ENCODE results near the gene MPRIP. TPM values are rescaled to one million over a fixed set of nuclear protein-coding genes. Genes with fewer than 3 reads are reported as not detected.

MPRIP gene
- total RNA-seq, 1 donor from 2014 or later, result 345 TPM

DNA sequence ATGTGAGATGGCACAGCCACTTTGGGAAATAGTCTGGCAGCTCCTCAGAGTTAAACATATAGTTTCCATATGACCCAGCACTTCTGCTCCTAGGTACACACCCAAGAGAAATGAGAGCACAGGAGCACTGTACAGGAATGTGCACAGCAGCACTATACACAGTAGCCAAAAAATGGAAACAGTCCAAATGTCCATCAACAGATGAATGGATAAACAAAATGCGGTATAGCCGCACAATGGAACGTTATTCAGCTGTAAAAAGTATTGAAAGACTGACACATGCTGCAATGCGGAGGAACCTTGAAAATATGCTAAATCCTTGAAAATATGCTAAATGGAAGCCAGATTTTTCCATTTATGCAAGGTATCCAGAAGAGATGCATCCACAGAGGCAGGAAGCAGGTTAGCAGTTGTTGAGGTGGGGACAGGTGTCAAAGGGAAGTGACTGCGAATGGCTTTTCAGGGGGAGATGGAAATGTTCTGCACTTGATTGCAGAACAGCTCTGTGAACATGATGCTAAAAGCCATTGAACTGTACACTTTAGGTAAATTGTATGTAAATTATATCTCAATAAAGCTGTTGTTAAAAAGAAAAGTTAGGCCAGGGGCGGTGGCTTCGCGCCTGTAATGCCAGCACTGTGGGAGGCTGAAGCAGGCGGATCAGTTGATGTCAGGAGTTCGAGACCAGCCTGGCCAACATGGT, 80.7 kb downstream of the MPRIP start:
- Mint-ChIP-seq H3K36me3 (ENCODE audit: low read depth) (no peaks in the 10 kb centered on the region), H3K9me3 (ENCODE audit: low read depth) (no peaks in the 10 kb centered on the region), H3K4me1 (ENCODE audit: low read depth) (peaks cover 70% of the 10 kb centered on the region), H3K4me3 (ENCODE audit: unreplicated experiment) (no peak overlapping the region), H3K27me3 (ENCODE audit: low read depth) (no peaks in the 10 kb centered on the region), H3K27ac (ENCODE audit: unreplicated experiment) (no peak overlapping the region)
- DNase-seq (ENCODE audit: low spot score), result peak; percentile 29
- TF ChIP-seq, protein P1, sequence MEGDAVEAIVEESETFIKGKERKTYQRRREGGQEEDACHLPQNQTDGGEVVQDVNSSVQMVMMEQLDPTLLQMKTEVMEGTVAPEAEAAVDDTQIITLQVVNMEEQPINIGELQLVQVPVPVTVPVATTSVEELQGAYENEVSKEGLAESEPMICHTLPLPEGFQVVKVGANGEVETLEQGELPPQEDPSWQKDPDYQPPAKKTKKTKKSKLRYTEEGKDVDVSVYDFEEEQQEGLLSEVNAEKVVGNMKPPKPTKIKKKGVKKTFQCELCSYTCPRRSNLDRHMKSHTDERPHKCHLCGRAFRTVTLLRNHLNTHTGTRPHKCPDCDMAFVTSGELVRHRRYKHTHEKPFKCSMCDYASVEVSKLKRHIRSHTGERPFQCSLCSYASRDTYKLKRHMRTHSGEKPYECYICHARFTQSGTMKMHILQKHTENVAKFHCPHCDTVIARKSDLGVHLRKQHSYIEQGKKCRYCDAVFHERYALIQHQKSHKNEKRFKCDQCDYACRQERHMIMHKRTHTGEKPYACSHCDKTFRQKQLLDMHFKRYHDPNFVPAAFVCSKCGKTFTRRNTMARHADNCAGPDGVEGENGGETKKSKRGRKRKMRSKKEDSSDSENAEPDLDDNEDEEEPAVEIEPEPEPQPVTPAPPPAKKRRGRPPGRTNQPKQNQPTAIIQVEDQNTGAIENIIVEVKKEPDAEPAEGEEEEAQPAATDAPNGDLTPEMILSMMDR (IDR thresholded peaks at IDR 0.05), result no peak

DNA sequence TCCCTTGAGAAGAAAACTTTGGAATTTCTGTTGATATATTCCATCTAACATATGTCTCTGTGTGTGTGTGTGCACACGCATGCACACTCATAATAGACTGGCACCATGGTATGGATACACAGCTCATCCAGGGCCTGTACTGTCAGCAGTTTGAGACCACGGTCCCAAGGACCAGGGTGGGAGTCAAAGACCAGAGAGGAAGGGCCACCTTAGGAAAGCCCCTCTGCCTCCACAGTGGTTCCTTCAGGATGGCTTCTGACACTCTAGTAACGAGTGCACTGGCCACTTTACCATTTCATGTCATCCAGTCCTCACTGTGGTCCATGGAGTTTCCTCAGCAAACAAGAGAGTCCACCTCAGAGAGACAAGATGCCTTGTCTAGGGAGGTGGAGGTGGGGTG, 82.1 kb downstream of the MPRIP start:
- H3K27me3 Mint-ChIP-seq (ENCODE audit: low read depth), result no peaks in the 10 kb centered on the region
- no peaks in the 10 kb centered on the region for H3K9me3 Mint-ChIP-seq (ENCODE audit: low read depth)
- peaks cover 60% of the 10 kb centered on the region for H3K4me1 Mint-ChIP-seq (ENCODE audit: low read depth)
- TF ChIP-seq, protein P1 (IDR thresholded peaks at IDR 0.05), result no peak
- no peak overlapping the region for H3K27ac Mint-ChIP-seq (ENCODE audit: unreplicated experiment)
- no peak overlapping the region for H3K4me3 Mint-ChIP-seq (ENCODE audit: unreplicated experiment)
- DNase-seq (ENCODE audit: low spot score), result peak; percentile 10
- peaks cover 2% of the 10 kb centered on the region for H3K36me3 Mint-ChIP-seq (ENCODE audit: low read depth)

DNA sequence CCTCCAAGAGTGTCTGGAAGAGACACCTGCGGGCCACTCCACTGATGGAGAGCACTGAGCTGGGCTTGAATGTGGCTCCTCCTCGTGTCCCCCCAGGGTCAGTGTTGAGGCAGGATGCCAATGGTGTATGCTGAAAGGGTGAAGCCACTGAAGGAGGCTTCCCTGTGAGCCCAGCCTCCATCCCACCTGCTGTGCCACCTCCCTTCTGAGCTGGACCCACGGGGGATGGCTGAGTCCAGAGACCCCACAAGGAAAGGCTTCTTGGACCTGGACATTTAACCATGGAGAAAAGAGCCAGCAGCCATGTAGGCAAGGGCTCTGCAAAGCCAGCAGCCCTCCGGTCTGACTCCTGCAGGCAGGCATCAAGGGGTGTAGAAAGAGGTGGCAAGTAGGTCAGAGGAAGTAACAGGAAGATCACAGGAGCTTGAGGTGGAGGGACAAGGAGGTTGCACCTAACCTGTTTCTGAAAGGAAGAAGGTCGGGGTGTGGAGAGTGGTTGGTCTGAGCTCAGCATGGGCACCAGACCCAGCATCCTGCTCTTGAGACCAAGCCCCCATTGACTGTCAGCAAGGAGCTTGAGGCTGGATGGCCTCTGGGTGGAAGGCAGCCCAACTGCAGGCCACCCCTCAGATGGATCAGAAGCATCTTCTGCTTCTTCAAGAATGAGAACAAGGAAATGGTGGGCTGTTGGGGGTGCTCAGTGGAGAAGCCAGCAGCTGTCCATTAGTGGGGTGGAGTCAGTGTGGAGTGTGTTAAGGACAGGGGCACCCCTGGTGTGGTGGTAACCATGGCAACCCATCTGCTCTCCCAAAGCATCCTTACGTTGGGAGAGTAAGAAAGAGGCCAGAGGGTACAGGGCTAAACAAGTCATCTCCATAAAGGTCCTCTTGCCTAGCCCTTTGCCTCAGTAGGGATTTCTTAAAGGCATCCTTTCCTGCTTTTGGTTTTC, 83.2 kb downstream of the MPRIP start:
- H3K27ac Mint-ChIP-seq (ENCODE audit: unreplicated experiment), result peak overlapping the region; percentile 46

DNA sequence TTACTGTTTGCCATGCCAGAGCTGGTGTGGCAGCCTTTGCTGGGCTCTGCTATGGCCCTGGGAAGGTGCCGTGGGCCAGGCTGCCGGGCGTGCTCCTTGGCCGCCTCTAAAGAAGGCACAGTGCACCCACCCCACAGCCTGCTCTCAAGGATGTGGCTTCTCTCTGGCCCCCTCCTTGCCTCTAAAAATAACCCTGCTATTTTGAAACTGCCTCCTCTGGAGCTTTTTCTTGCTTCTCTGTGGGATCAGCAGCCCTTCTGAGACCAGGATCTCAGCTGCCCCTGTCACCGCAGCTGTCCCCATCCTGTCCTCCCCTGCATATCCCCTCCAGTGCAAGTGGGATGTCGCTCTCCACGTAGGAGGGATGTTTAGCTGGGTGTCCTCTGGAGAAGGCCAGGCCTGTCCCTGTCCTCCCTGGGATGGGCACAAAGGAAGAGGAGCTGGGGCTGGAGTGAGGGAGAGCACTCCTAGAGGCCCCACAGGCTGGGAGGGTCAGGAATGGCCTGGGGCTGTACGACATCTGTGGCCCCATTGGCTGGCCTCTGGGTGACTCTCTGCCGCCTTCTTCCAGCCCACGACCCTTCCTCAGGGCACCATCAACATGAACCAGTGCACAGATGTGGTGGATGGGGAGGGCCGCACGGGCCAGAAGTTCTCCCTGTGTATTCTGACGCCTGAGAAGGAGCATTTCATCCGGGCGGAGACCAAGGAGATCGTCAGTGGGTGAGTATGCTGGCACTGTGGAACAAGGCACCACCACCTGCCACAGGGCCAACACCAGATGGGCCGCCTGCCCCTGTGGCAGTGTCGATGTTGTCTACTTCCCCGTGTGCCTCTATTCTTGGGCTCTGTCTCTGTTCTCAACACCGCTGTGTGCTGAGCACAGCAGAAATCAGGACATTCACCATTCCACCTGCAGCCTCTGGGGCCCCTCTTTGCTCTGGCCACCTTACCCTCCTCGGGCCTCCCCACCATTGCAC, 84.2 kb downstream of the MPRIP start:
- H3K36me3 Mint-ChIP-seq (ENCODE audit: low read depth), result peaks cover 5% of the 10 kb centered on the region
- peak; percentile 57 for DNase-seq (ENCODE audit: low spot score)
- no peak overlapping the region for H3K4me3 Mint-ChIP-seq (ENCODE audit: unreplicated experiment)
- TF ChIP-seq, protein P1 (IDR thresholded peaks at IDR 0.05), result no peak
- H3K9me3 Mint-ChIP-seq (ENCODE audit: low read depth), result no peaks in the 10 kb centered on the region
- peaks cover 40% of the 10 kb centered on the region for H3K4me1 Mint-ChIP-seq (ENCODE audit: low read depth)
- no peaks in the 10 kb centered on the region for H3K27me3 Mint-ChIP-seq (ENCODE audit: low read depth)
- H3K27ac Mint-ChIP-seq (ENCODE audit: unreplicated experiment), result peak overlapping the region; percentile 51

More for the DNA sequence above, 83.2 kb downstream of the MPRIP start:
- Mint-ChIP-seq H3K9me3 (ENCODE audit: low read depth) (no peaks in the 10 kb centered on the region), H3K4me3 (ENCODE audit: unreplicated experiment) (no peak overlapping the region), H3K36me3 (ENCODE audit: low read depth) (peaks cover 2% of the 10 kb centered on the region), H3K4me1 (ENCODE audit: low read depth) (peaks cover 50% of the 10 kb centered on the region), H3K27me3 (ENCODE audit: low read depth) (no peaks in the 10 kb centered on the region)
- TF ChIP-seq, protein P1 (IDR thresholded peaks at IDR 0.05), result no peak
- DNase-seq (ENCODE audit: low spot score), result peak; percentile 56

Measured in chondrocyte (in vitro differentiated cells).